ENCODE results near the gene NRG3.

GRCh38 chr10:82472406-82473335 is 597.7 kb downstream of the NRG3 start:
- TF ChIP-seq, protein P1, sequence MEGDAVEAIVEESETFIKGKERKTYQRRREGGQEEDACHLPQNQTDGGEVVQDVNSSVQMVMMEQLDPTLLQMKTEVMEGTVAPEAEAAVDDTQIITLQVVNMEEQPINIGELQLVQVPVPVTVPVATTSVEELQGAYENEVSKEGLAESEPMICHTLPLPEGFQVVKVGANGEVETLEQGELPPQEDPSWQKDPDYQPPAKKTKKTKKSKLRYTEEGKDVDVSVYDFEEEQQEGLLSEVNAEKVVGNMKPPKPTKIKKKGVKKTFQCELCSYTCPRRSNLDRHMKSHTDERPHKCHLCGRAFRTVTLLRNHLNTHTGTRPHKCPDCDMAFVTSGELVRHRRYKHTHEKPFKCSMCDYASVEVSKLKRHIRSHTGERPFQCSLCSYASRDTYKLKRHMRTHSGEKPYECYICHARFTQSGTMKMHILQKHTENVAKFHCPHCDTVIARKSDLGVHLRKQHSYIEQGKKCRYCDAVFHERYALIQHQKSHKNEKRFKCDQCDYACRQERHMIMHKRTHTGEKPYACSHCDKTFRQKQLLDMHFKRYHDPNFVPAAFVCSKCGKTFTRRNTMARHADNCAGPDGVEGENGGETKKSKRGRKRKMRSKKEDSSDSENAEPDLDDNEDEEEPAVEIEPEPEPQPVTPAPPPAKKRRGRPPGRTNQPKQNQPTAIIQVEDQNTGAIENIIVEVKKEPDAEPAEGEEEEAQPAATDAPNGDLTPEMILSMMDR (IDR thresholded peaks at IDR 0.05; ENCODE audit: low read depth, low read length, poor library complexity, severe bottlenecking), result no peak
- TF ChIP-seq EZH2phosphoT487 (IDR thresholded peaks at IDR 0.05; ENCODE audit: borderline replicate concordance, low read length), result no peak

Measured in DOHH2 (cell line).